Ramos (cell line): Measurements from ENCODE around the gene ANK2.

Source experiments
- in situ Hi-C: fragments of 300-500 bp; cut with MboI; formaldehyde crosslinking; loops from one replicate; pipeline ENCODE4 v1.14.3; 2022; ENCODE audit warnings: low sequenced_read_pairs; ENCODE audit not compliant: unreplicated experiment

The ANK2 gene

DNA sequence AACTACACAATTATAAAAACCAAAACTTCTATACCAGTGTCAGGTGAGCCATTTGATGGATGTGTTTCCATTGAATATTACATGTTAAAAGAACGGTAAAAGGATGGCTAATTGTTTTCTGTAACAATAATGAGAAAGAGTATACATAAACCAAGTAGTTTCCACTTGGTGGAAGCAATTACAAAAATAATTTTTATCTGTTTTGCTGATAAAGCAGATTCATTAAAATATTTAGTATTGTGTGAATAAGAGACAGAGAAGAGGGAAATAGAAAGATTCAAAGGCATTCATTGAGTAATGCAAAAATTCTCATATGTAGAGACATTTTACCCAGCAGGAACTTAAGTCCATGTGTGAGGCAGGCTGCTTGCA is 95.7 kb downstream of the ANK2 start:
- in situ Hi-C loops: no loop called here

DNA sequence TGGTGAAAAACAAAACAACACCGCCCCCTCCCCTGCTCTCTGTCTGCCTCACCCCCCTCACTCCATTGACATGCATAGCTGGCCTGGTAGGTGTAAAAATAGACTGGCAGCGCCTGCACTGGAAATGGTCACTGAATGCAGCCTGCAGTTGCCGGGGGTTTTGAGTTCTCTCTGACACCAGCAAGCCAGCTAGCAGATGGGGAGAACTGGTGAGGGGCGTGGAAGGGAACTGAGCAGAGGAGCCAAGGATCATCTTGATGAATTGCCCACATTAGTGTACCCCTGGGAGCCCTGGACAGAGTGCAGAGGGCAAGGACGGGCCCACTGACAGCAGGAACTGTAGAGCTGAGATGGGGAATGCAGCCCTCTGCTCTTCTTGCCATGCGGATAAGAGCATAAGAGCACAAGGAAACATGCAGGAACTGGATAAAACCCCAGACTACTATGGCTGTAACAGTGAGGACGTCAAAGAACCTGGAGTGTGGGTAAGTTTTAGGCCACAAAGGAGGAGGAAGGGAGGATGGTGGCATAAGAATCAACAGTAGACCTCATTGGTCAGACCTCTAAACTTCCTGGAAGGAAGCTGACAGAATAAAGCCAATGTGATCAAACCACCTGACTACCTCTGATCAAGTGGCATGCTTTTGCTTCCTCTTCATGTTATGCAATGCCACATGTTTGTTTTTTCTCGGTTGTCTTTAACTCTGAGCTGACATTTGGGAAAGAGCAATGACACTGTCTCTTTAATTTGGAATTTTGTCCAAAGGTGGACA is 96.3 kb downstream of the ANK2 start:
- in situ Hi-C loops: no loop called here

DNA sequence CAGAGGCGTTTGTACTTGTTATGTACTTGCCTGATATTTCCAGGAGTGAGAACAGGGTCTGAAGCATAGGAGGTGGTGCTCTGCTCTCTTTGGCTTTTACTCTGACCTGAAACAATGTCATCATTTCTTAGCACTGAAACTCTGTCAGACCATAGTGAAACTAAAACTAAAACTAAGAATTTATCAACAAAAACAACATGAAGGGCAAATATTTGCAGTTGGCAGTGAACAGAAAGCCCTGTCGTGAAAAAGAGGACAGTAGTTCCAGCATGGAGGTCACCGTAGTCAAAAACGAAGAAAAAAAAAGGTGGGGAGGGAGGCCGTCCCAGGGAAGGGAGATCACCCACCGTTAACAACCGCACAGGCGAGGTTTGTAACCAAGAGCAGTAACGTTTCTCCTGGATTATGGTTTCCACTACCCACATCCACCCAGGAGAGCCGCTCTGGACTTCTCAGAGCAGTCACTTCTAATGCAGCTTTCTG is 97.5 kb downstream of the ANK2 start:
- in situ Hi-C loops: no loop called here

DNA sequence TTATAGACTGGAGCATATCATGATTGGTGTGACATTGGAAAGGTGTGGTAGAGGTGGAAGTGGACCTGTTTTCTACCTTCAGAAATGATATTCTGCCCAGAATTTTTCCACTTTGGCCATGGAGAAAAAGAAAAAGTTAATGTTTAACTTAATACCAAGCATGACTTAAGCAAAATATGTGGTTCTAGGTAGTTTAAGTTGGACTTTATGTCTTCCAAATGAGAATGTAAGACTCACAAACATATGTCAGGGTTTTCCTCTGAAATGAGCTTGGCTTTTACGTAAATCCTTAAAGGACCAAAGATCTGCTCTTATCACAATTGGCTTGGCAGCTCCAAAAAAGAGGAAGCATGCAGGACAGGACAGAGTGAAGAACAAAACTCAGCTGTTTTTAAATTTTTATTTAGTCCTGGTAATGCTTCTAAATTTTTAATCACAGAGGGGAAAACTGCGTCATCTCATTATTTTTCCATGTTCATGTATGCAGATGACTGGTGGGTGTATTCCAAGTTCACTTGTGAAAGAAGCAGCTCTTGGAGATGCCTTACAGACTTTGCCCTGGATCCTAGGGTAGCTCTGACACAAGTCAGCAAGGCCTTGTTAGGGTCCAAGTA is 98.2 kb downstream of the ANK2 start:
- in situ Hi-C loops: no loop called here

DNA sequence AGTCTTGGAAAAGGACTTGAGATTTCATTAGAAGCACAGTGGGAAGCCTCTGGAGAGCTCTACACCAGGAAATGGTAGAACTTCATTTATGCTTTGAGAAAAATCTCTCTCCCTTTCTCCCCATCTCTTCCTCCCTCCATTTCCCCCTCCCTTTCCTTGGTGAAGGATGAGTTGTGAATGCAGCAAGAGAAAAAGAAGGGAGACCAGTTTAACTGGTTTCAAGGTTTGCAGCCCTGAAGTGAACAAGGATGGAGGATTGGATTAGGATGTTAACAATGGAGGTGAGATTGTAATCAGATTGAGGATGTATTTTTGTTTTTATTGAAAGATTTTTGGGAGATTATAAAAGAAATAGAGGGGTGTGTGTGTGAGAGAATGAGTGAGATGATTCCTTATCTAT is 99.5 kb downstream of the ANK2 start:
- in situ Hi-C loops: no loop called here

DNA sequence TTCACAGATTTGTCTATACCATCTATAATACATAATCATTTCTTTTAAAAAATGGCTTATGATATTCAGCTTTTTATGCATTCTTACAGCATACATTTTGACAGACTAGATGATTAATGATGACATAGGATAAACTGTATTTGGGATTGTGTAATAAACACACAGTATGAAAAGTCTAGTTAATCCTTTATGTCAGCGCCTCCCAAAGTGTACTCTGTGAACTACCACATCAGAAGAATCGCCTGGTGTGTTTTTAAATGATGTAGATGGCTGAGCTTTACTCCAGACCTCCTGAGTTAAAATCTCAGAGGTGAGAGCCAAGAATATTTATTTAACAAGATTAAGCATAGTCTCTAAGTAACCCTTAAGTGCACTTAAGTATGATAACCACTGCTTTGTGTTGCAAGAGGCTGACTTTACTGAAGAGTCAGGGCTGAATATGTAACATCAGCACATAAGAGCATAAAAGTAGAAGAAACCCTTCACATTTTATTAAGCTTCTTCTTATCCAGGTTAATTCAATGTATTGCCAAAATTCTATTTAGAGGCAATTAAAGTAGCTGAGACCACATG is 104.2 kb downstream of the ANK2 start:
- in situ Hi-C loops: no loop called here

DNA sequence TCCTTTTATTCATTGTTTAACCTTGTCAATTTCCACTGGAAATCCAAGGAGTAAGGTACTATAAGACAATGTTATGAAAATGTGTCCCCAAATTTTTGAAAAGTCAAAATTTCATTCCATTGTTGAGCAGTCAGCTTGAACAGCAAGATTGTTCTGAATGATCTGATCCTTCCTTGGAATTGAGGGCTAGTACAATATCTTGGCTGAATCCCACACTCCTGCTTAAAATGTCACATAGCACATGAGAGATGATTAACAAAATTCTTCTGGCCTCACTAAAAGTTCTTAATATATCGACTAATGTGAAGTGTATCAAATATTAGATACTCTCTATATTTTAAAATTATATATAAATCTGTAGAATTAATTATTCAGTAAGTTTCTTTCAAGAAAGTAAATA is 104.8 kb downstream of the ANK2 start:
- in situ Hi-C loops: no loop called here

DNA sequence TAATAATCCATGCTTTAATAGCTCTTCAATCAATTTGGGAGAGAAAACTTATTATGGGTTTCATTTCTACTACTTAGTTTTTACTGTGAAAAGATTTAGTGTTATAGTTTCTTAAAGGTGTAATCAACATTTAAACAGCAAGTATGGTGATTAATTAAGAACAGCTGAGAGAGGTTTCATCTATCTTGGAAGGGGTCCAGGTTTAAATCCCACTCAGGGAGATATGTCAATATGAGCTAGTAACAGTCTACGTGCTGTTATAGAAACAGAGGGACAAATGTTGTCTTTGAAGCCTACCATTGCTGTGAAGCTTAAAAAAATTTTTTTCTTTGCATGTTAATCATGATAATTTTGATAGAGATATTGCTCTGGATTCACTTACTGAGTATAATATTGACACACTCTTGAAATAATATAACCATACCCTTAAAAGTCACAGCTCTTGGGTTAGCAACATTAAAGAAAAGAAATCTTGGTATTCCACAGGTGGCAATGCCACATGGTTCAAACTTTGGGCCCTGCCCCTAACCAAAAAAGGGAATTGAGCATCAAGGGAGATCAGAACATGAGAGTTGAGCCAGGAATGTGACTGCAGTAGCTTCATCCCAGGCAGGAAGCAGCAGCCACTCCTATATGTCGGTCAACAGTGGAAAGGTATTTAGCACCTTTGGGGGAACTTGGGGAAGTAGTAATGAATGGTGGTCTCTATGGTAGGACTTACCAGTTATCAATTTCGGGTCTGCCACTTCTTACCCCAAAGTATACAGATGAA is 107.8 kb downstream of the ANK2 start:
- in situ Hi-C loops: no loop called here

DNA sequence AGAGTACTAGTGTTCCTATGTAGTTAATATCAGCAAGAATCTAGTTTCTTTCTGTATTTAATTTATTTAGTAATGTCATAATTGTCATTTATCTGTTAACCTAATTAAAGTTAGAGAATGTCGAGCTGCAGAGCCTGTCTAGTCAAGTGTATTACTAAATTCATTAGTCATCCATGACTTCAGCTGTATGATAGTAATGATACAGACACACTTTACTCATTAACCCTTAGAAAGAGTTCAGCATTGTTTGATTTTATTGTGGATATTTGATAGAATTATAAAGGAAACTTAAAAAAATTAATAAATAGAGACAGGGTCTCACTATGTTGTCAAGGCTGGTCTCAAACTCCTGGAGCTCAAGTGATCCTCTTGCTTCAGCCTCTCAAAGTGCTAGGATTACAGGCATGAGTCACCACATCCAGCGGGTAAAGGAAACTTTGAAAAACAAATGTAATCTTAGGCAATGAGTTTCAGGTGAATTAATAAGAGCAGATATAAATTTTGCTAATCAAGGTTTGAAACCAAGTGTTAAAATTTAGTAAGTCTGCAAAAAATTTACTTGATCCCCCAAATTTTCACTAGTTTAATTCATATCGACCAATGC is 110.6 kb downstream of the ANK2 start:
- in situ Hi-C loops: no loop called here

DNA sequence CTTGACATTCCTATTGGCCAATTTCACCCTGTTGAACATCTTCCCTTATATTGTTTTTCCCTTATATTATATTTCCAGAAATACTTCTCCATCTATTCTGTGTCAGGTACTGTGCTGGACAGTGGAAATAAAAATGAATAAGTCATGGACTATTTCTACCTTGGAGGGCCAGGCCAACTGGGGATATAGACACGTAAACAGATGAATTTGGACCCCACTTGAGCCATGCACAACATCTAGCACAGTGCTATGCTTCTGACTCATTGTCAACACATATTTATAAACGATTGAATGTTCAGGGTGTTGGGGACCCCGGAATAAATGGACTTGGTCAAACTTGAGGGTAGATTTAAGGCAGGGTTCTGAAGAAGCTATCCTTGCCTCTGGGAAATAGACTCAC is 111.1 kb downstream of the ANK2 start:
- in situ Hi-C loops: no loop called here

DNA sequence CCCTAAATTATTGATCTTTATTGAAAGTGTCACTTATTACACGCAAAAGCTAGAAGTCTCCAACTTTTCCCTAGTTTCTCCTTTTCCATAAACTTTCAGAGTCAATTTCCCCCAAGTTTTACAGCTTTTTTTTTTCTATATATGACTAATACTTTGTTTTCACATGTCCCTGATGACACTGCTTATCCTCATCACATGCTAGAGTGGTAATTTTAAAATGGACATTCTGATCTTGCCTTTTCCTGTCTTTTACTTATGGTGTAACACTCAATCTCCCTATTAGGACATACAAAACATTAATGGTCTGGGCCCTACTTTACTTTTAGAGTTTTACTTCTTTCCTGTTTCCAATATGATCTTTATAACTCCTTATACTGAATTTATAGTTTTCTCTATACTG is 112.6 kb downstream of the ANK2 start:
- in situ Hi-C loops: no loop called here

DNA sequence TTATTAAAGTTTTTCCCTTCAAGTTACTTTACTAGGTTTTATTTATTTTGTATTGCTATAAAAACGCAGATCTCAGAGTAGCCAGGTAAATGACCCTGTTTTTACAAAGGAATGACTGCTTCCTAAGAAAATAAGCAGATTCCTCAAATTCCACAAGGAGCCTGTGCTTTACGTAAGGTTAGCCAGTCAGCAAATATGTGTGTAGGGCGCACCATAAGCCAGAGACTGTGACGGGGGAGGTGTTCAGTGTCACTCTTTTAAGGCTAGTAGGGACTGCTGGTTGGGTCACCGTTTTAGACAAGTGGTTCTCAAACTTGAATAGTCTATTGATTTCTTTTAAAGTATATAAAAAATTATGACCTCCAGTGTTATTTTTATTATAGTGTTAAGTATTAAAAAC is 119.9 kb downstream of the ANK2 start:
- in situ Hi-C loops: no loop called here

DNA sequence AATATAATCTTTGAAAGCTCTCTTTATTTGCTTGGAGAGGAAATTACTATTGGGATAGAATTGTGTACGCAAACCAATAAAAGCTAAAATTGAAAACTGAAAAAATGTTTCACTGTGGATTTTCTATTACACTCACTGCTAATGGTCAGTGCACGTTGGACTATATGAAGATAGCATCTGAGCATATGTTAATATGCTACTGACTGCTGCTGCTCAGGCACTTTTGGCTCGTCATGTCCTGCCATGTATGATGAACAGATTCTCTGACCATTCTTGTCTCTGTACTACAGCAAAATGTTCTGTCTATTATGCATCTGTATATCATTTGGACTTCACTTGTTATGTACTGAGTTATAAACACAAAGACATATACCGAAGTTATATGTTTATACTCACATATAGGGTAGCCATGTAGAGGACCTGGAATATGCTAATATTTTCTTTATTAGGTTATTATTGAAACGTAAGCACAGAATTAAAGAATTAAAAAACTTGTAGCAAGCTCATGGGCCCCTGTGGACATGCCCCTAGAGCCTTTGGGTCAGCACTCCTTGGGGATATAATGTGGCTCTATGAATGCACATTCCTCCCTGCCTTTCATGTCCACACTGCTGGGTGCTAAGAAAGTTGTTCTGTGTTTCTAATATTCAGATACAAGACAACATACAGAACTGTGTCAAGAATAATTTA is 120.8 kb downstream of the ANK2 start:
- in situ Hi-C loops: no loop called here

DNA sequence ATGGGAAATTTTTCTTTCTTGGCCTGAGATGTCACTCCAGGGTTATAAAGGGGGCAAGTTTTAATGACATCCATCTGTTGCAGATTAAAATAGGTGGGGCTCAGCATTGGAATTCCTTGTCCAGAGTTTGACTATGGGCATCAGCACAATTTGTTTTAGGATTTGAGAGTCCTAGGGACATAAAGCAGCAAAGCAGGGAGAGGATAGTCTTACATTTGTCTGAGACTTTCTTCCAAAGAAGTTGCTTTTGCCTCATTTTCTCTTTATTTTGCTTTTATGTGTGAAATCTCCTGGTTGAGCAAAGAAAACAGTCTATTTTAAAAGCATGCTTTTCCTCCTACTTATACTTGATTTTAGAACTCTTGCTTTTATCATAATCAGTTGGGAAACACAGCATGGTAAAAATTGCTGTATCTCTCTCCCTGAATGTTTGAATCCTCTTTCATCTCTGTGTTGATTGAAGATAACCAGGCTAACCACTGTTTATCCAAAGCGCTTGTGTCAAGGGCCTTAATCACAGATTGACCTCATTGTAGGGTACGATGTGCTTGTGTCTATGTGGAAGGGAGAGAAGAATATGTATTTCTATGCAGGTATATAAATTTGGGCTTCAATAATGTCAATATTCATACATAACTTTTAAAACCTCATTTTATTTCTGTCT is 121.5 kb downstream of the ANK2 start:
- in situ Hi-C loops: no loop called here

DNA sequence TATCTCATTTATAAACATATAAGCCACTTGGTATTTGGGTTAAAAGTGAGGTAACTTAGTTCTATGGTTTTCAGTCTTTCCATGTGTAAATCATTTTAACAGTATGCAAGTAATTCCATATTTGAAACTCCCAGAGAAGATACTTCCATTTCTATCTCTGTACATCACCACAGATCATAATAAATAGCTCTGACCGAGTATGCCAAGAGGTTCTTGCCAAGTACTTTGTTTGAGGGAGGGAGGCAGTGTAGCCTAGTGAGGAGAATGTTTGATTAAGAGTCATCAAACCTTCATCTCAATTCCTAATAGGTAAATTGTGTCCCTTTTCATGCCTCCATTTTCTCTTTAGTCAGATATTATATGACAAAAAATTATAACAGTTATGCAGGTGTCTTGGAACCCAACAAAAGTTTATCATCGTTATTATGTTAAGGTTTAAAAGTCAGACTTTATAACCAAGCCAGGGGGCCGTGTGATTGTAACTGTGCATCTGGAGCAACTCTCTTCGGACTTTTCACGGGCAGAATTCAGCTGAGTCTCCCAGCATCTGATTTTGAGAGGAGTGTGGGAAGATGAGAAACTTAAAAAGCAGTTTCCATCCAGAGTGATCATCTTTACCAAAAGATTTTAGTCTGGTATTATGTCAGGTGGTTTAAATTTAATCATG is 123.8 kb downstream of the ANK2 start:
- in situ Hi-C loops: no loop called here

DNA sequence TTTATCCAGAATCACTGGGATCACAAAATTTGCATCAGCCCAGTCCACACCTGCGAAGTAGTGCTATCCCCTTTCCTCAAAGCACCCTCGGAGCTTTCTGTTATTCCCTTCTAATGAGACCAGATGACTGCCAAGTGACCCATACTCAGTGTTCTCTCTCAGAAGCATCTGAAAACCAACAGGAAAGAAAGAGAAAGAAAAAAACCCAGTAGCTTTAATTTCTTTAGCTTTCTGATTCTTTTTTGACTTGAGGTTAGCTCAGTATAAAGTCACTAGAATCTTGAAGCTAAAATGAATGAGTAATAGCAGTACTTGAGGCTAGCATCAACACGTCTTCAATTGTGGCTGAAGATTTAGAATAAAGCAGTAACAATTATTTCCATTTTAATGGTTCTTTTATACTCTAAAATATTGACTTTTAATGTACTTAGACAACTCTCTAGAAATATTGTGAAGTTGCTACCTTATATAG is 124.4 kb downstream of the ANK2 start:
- in situ Hi-C loops: no loop called here

DNA sequence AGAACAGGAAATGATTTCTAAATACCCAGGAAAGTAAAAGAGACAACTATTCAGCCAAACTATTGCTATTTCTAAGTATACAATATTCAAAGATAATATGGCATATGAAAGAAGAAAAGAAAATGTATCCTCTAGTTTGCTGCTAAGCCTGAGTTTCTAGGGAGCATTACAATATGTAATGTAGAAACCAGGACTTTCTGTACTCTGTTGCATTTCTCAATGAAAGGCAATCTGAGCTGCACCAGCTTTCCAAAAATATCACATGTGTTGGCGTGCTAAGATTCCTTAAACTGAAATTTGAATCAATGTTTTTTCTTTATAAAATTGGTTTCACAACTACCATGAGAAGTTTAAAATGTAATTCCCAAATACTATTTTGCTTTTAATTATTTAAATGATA is 129.6 kb downstream of the ANK2 start:
- in situ Hi-C loops: no loop called here

DNA sequence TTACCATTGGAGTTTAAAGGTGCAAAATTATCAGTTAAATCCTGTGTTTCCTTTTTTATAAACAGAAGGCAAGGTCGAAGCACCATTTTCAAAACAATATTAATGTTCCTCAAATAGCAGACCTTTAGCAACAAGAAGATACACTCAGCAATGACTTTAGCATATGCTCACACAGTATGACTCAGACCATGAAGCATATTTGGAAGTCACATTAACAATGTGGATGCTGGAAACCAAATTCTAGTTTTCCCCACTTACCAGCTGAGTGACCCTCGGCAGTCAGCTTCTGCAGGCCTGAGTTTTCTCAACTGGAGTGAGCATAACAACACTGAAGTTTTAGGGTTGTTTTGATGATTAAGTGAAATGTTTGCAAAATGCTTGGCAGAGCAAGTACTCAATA is 130.5 kb downstream of the ANK2 start:
- in situ Hi-C loops: no loop called here
